ENCODE data around the gene RPS17.
"Not testable (repeated sequence)": the region's sequence is repeated elsewhere in the genome, so short reads cannot be mapped to it uniquely, and the experiment has no call there.

The RPS17 gene

DNA sequence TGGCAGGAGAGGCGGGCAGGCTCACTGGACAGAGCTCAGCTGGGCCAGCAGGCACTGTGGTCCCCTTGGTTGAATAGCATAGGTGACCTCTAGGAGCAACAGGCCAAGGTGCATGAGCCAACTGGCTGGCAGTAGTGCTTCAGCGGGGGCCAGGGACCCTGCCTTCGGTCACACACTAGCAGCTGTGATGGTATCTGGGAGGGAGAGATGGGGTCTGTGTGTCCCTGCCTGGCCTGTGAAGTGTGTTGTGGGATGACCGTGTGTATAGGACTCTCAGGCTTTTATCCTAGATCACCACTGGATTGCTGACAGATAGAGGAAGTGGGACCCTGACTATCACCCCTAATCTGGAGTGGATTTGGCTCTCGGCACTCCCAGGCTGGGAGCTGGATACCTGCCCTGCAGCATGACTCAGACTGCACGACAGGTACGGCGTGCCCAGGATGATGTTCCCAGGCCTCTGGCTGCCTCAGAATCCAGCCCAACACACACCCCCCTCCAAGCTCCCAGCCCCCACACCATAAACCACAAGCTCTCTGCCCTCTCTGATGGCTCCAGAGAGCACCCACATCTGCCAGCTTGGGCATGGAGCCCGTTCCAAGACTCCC lies 7.8 kb downstream of the RPS17 start:
- Histone ChIP-seq H3K27me3 (no peaks in the 10 kb centered on the region), H3K27ac (no peak overlapping the region), H3K9me3 (no peaks in the 10 kb centered on the region), H3K4me1 (peaks cover 0 to 15% (median 5%) of the 10 kb centered on the region in 4 donors), H3K4me3 (no peak overlapping the region), H3K36me3 (peaks cover 30 to 49% (median 46%) of the 10 kb centered on the region in 3 donors)
- no peak for DNase-seq
- no peak for TF ChIP-seq CTCF (IDR thresholded peaks at IDR 0.05)
- intact Hi-C loops (cut with DNase I; ENCODE audit: low total_unique reads) = no loop called here

DNA sequence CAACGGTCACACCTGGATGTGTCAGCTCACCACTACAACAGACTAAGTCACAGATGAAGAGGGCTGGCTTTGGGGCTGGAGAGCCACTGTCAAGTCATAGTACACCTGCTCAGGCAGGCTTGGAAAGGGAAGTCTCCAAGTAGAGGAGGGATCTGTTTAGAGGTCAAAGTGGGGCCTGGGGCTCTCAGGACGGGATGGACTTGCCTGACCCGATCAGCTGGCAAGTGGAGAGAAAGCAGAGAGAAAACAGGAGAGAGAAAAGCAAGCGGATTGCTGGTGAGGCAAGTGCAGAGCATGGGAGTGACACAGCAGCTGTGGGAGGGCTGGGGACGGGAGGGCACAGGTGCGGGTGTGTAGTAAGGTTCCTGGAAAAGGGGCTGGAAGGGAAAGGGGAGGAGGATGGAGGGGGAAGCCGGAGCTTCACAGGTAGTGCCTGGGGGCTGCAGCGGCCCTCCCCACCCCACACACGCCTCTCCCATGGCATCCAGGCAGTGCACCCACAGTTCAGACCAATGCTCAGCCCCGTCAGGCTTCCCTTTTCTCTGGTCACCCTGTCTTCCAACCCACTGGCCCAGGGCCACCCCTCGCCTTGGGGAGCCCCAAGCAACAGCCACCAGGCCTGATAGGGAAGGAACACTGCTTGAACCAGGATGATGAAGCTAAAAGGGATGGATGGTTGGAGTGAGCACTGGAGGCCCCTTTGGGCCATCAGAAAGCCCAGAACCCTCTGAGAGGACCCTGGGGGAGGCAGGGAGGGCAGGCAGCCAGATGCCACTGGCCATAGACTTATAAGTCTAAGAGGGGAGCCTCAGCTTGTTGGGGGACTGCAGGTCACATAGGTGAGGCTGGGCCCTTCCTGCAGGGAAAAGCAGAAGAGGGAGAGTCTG lies 8.5 kb downstream of the RPS17 start:
- Histone ChIP-seq H3K36me3 (peaks cover 24 to 42% (median 38%) of the 10 kb centered on the region in 3 donors), H3K9me3 (no peaks in the 10 kb centered on the region), H3K27me3 (no peaks in the 10 kb centered on the region), H3K4me3 (no peak overlapping the region), H3K27ac (no peak overlapping the region), H3K4me1 (peaks cover 0 to 8% (median 5%) of the 10 kb centered on the region in 4 donors)
- no peak for TF ChIP-seq CTCF (IDR thresholded peaks at IDR 0.05)
- no peak for DNase-seq
- intact Hi-C loops (cut with DNase I; ENCODE audit: low total_unique reads) = no loop called here

- peak; percentile 49 to 74 for DNase-seq
- Histone ChIP-seq H3K36me3 (peaks cover 18 to 32% (median 31%) of the 10 kb centered on the region in 3 donors), H3K4me3 (no peak overlapping the region), H3K27me3 (no peaks in the 10 kb centered on the region), H3K4me1 (peaks cover 0 to 7% (median 5%) of the 10 kb centered on the region in 4 donors), H3K9me3 (no peaks in the 10 kb centered on the region), H3K27ac (no peak overlapping the region)
- TF ChIP-seq CTCF (IDR thresholded peaks at IDR 0.05) = peak; percentile 55 to 67
- intact Hi-C loops (cut with DNase I; ENCODE audit: low total_unique reads) = no loop called here
Observed at GRCh38 chr15:82530606-82531379, 9.5 kb downstream of the RPS17 start.

GRCh38 chr15:82530006-82530405 lies 10.3 kb downstream of the RPS17 start:
- intact Hi-C loops (cut with DNase I; ENCODE audit: low total_unique reads) = no loop called here
- Histone ChIP-seq H3K36me3 (peaks cover 15 to 25% (median 24%) of the 10 kb centered on the region in 3 donors), H3K4me3 (no peak overlapping the region), H3K4me1 (peaks cover 0 to 7% (median 5%) of the 10 kb centered on the region in 4 donors), H3K9me3 (no peaks in the 10 kb centered on the region), H3K27ac (no peak overlapping the region), H3K27me3 (no peaks in the 10 kb centered on the region)
- no peak for TF ChIP-seq CTCF (IDR thresholded peaks at IDR 0.05)
- no peak for DNase-seq

GRCh38 chr15:82513587-82513986 lies 26.7 kb downstream of the RPS17 start:
- DNase-seq; intact Hi-C loops (cut with DNase I; ENCODE audit: low total_unique reads); H3K27ac ChIP-seq; H3K27me3 ChIP-seq; H3K4me1 ChIP-seq; H3K9me3 ChIP-seq; H3K36me3 ChIP-seq: not testable (repeated sequence)
- H3K4me3 ChIP-seq = peak overlapping the region in 1 of 2 donors; percentile 36

DNA sequence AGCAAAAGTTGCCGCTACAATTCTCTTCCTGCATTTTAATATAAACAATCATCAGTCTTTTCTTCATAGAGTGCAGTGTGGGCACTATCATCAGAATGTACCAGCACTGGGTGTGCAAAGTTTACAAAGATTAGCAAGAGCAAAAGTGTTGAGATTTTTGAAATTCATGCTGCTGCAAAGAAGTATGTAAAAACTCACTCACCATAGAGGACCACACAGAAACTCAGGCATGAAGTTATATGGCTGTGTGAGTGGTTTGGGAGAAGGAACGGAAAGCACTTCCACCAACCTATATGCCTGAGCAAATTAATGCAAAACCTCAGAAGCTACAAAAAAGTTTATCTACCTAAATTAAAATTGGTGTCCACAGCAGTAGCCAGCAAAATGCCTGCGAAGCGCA lies 32.6 kb downstream of the RPS17 start:
- H3K4me1 ChIP-seq; H3K9me3 ChIP-seq; H3K36me3 ChIP-seq; intact Hi-C loops (cut with DNase I; ENCODE audit: low total_unique reads); H3K4me3 ChIP-seq; H3K27ac ChIP-seq; DNase-seq; H3K27me3 ChIP-seq: not testable (repeated sequence)

- H3K27ac ChIP-seq; H3K4me1 ChIP-seq; H3K4me3 ChIP-seq; H3K36me3 ChIP-seq; DNase-seq; H3K9me3 ChIP-seq; intact Hi-C loops (cut with DNase I; ENCODE audit: low total_unique reads); H3K27me3 ChIP-seq: not testable (repeated sequence)
Observed at GRCh38 chr15:82507087-82507486, 33.2 kb downstream of the RPS17 start.

DNA sequence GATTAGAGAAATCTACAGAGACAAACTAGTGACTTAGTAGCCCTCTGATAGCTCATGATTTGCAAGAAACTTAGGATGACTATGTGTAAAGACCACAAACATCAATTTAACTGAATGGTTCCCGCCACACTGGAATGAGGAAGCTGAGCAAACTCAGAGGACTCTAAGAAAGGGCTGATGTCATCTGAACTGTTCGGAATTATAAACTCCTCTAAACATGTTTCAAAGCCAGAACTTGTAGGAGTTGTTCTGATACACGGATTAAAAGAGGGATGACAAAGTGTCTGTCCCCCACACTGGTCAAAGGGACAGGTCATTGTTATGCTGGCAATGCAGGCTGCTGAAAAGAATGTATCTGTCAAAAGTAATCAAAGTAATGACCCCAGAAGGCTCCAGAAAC lies 34.4 kb downstream of the RPS17 start:
- H3K9me3 ChIP-seq; H3K4me3 ChIP-seq; H3K36me3 ChIP-seq; H3K4me1 ChIP-seq; intact Hi-C loops (cut with DNase I; ENCODE audit: low total_unique reads); DNase-seq; H3K27ac ChIP-seq; H3K27me3 ChIP-seq: not testable (repeated sequence)

DNA sequence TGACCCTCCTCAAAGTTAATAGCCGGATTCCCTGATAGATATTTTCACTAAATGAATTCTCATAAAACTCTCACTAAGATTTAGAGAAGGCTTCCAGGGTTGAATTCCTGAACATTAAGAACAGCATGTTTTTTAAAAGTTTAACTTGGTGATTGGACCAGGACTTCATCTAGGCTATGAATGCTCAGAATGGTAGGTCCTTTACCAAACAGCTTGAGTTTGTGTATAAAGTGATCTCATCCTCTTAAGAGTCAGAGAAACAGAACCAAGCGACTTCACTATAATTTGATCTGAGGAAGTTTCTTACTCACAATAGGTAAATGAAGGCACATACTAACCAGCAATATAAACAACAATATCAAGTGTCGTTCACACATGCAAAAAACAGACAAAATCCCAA lies 36.2 kb downstream of the RPS17 start:
- H3K4me3 ChIP-seq; H3K36me3 ChIP-seq; H3K4me1 ChIP-seq; H3K27me3 ChIP-seq; intact Hi-C loops (cut with DNase I; ENCODE audit: low total_unique reads); H3K27ac ChIP-seq; DNase-seq; H3K9me3 ChIP-seq: not testable (repeated sequence)
